ENCODE measurements around the gene NUP93. TPM values are rescaled to one million over a fixed set of nuclear protein-coding genes. Genes with fewer than 3 reads are reported as not detected.

The NUP93 gene
- total RNA-seq, 1 donor from 2014 or later: 27.1 TPM

DNA sequence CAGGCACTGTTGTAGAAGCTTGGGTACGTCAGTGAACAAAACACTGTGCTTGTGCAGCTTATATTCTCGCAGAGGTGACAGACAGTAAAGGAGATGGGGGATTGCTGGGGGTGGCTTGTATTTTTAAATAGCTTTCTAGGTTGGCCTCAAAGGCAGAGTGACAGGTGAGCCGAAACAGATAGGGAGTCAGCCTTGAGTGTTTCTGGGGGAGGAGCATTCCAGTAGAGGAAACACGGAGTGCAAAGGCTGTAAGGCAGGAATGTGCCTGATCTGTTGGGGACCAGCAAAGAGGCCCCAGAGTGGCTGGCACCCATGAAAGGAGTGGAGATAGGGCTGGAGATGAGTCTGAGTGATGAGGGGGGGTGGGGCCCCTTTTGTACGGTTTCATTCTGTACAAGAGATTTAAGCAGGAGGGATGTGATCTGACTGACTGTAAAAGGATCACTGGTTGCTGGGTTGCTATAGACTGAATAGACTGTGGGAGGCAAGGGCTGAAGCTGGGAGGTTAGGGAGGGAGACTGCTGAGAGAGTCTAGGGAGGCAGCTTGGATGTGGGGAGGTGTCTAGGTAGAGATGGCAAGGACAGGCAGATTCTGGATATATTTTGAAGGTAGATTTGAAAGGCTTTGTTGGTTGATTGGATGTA, 15.2 kb downstream of the NUP93 start:
- Histone ChIP-seq H3K4me1 (peaks cover 64% of the 10 kb centered on the region), H3K27ac (replicated peaks) (peak overlapping the region; percentile 63), H3K27me3 (ENCODE audit: low read depth) (no peaks in the 10 kb centered on the region), H3K9me3 (replicated peaks) (no peaks in the 10 kb centered on the region), H3K4me3 (peak overlapping the region; percentile 3), H3K36me3 (no peaks in the 10 kb centered on the region)
- TF ChIP-seq, protein P1, sequence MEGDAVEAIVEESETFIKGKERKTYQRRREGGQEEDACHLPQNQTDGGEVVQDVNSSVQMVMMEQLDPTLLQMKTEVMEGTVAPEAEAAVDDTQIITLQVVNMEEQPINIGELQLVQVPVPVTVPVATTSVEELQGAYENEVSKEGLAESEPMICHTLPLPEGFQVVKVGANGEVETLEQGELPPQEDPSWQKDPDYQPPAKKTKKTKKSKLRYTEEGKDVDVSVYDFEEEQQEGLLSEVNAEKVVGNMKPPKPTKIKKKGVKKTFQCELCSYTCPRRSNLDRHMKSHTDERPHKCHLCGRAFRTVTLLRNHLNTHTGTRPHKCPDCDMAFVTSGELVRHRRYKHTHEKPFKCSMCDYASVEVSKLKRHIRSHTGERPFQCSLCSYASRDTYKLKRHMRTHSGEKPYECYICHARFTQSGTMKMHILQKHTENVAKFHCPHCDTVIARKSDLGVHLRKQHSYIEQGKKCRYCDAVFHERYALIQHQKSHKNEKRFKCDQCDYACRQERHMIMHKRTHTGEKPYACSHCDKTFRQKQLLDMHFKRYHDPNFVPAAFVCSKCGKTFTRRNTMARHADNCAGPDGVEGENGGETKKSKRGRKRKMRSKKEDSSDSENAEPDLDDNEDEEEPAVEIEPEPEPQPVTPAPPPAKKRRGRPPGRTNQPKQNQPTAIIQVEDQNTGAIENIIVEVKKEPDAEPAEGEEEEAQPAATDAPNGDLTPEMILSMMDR (IDR thresholded peaks at IDR 0.05; ENCODE audit: borderline replicate concordance): no peak
- intact Hi-C loops (cut with micrococcal nuclease): no loop called here
- DNase-seq: no peak

DNA sequence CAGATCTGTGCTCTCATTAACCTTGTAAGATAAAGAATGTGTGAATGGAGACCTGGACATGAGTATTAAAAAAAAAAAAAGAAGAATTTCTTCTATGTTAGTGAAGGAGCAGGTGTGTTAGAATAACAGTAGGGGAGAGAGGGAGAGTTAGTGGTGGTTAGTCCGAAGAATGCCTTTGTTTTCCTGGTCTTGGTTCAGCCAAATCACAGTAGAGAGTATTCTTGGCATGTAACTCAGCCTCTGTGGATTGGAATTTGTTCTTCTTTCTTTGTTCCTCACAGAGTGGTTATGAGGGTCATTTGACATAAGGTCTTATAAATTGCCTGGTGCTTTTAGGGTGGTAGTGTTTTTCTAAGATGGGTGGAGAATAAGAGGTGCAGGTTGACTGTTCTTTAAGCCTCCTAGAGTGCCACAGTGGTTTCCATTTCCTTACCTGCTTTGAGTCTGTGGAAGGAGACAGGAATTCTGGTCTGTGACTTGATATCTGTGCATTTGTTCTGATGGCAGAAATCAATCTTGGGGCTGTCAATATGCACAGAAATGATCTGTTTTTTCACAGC, 17.6 kb downstream of the NUP93 start:
- no peak for DNase-seq
- Histone ChIP-seq H3K4me3 (no peak overlapping the region), H3K27ac (replicated peaks) (peak overlapping the region; percentile 63), H3K27me3 (ENCODE audit: low read depth) (no peaks in the 10 kb centered on the region), H3K36me3 (no peaks in the 10 kb centered on the region), H3K4me1 (peaks cover 73% of the 10 kb centered on the region), H3K9me3 (replicated peaks) (no peaks in the 10 kb centered on the region)
- TF ChIP-seq, protein P1 (IDR thresholded peaks at IDR 0.05; ENCODE audit: borderline replicate concordance): no peak
- intact Hi-C loops (cut with micrococcal nuclease): no loop called here

DNA sequence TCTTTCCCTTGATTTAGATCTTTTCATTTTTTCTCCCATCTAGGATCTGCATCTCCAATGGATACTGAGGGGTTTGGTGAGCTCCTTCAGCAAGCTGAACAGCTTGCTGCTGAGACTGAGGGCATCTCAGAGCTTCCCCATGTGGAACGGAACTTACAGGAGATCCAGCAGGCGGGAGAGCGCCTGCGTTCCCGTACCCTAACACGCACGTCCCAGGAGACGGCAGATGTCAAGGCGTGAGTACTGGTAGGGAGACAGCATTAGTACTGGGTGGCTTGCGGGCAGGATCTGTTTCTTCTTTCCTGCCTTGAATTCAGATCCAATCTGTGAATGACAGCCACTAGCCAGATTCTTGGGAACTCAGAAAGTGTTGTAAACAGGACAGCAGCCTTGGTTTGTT, 18.3 kb downstream of the NUP93 start:
- intact Hi-C loops (cut with micrococcal nuclease): no loop called here
- Histone ChIP-seq H3K27me3 (ENCODE audit: low read depth) (no peaks in the 10 kb centered on the region), H3K9me3 (replicated peaks) (no peaks in the 10 kb centered on the region), H3K4me3 (no peak overlapping the region), H3K4me1 (peaks cover 67% of the 10 kb centered on the region), H3K36me3 (no peaks in the 10 kb centered on the region), H3K27ac (replicated peaks) (peak overlapping the region; percentile 63)
- TF ChIP-seq, protein P1 (IDR thresholded peaks at IDR 0.05; ENCODE audit: borderline replicate concordance): no peak
- DNase-seq: no peak

DNA sequence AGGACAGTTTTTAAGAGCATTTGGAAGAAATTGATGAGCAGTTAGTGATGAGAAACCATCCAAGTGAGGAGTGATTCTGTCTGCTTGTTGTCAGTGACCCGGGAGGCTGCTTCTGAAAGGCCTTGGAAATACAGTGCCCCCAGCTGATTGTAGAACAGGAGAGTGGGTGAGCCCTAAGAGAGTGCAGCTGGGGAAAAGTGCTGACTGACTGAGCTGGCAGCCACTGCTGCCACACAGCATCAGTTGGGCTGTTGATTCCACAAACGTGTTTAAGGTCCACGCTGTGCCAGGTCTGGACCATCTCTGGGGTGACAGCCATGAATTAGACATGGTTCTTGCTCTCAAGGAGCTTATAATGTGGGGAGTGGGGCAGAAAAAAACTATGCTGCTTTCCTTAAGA, 18.9 kb downstream of the NUP93 start:
- Histone ChIP-seq H3K9me3 (replicated peaks) (no peaks in the 10 kb centered on the region), H3K27me3 (ENCODE audit: low read depth) (no peaks in the 10 kb centered on the region), H3K4me1 (peaks cover 60% of the 10 kb centered on the region), H3K4me3 (no peak overlapping the region), H3K27ac (replicated peaks) (no peak overlapping the region), H3K36me3 (no peaks in the 10 kb centered on the region)
- intact Hi-C loops (cut with micrococcal nuclease): no loop called here
- DNase-seq: no peak
- TF ChIP-seq, protein P1 (IDR thresholded peaks at IDR 0.05; ENCODE audit: borderline replicate concordance): no peak

DNA sequence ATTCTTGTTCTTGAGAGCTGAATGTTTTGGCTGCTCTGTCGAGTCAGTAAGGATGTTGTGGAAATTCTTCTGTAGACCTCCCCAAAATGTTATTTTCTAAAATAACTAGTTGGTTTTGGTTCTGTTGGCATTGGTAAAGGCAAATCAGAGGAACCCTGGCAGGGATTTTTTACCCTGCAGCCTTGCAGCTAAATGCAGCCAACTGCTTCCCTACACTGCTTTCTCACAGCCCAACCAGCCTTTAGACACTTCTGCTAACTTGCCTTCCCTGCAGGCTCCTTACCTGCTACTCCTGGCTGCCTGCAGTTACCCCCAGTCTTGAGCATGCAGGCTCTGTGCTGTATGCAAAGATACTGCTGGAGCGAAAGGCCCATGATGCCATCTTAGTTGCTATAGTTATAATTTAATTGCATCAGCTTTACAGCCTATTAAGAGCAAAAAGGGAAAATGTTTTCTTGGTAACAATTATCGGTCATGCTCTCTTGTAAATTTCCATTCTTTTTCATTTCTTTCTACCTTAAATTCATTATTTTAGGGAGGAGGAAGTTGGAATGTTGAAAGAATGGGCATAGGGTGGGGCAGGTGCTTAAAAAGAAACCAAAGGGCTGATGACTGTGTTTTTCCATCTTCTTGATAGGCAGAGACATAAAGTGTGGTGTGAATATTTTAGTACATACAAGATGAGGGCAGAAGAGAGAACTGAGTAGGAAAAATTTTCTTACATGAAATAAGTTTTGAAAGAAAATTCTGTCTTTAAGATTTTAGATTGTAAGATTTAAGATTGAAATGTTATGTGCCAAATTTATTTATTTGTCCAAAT, 20.0 kb downstream of the NUP93 start:
- no peaks in the 10 kb centered on the region for H3K36me3 ChIP-seq
- DNase-seq: no peak
- H3K27ac ChIP-seq (replicated peaks): peak overlapping the region; percentile 10
- TF ChIP-seq, protein P1 (IDR thresholded peaks at IDR 0.05; ENCODE audit: borderline replicate concordance): no peak
- H3K4me3 ChIP-seq: no peak overlapping the region
- H3K9me3 ChIP-seq (replicated peaks): peaks cover 4% of the 10 kb centered on the region
- peaks cover 50% of the 10 kb centered on the region for H3K4me1 ChIP-seq
- no peaks in the 10 kb centered on the region for H3K27me3 ChIP-seq (ENCODE audit: low read depth)
- intact Hi-C loops (cut with micrococcal nuclease): no loop called here
